ENCODE data around the gene LSM2.

Gene LSM2

GRCh38 chr6:31768363-31769257 is 38.2 kb downstream of the LSM2 start:
- no peak for TF ChIP-seq CTCF (IDR thresholded peaks at IDR 0.05; ENCODE audit: low read depth, low read length)

GRCh38 chr6:31767096-31767645 is 39.6 kb downstream of the LSM2 start:
- Histone ChIP-seq H3K36me3 (no peaks in the 10 kb centered on the region), H3K27me3 (ENCODE audit: insufficient read depth, low read depth, severe bottlenecking) (no peaks in the 10 kb centered on the region), H3K4me3 (ENCODE audit: low read depth, low read length) (no peak overlapping the region), H3K9me3 (ENCODE audit: severe bottlenecking) (peaks cover 2% of the 10 kb centered on the region), H3K27ac (no peak overlapping the region)
- DNase-seq, result no peak
- no peak for TF ChIP-seq CTCF (IDR thresholded peaks at IDR 0.05; ENCODE audit: low read depth, low read length)

More at GRCh38 chr6:31768363-31769257, 38.2 kb downstream of the LSM2 start:
- no peaks in the 10 kb centered on the region for H3K27me3 ChIP-seq (ENCODE audit: insufficient read depth, low read depth, severe bottlenecking)
- no peaks in the 10 kb centered on the region for H3K36me3 ChIP-seq
- H3K4me3 ChIP-seq (ENCODE audit: low read depth, low read length), result no peak overlapping the region
- H3K27ac ChIP-seq, result no peak overlapping the region
- H3K9me3 ChIP-seq (ENCODE audit: severe bottlenecking), result no peaks in the 10 kb centered on the region
- no peak for DNase-seq

DNA sequence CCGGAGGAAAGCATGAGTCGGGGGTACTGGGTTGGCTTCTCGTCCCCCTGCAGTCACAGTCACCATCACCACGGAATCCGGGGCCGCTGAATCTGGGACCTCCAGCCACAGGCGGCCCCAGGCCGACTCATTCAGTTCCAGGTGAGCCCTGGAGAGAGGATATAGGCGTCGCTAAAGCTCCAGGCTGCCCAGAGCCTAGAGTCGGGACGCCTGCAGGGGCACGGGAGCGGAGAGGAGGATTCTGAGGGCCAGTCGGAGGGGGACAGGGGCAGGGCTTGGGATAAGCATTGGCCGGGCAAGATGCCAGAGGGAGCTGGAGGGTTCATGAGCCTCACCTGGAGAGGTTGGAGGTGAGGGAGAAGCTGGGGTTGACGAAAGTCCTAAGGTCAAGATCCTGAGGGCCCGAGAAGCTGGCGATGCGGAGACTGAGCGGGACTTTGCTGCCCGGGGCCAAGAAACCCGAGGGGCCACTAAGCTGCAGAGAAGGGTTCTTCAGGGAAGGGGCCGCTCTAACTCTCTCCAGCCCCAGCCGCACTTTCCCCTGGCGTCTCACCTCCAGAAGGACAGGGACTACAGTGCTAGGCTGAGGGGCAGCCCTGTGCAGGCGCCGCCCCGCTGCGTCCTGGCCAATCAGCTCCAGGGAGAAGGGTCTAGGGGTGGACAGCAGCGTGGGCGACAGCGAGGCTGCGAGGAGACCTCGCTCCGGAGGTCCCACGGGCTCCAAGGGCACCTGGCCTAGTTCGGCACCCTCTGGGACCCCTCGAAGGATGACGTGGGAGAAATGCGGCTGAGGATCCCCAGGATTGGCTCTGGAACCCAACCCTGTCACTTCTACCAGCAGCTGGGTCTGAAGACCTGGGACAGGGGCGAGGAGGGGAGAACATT is 40.6 kb downstream of the LSM2 start:
- Histone ChIP-seq H3K36me3 (no peaks in the 10 kb centered on the region), H3K4me3 (ENCODE audit: low read depth, low read length) (no peak overlapping the region), H3K27ac (no peak overlapping the region), H3K9me3 (ENCODE audit: severe bottlenecking) (peaks cover 2% of the 10 kb centered on the region), H3K27me3 (ENCODE audit: insufficient read depth, low read depth, severe bottlenecking) (no peaks in the 10 kb centered on the region)
- no peak for DNase-seq
- no peak for TF ChIP-seq CTCF (IDR thresholded peaks at IDR 0.05; ENCODE audit: low read depth, low read length)

- no peaks in the 10 kb centered on the region for H3K36me3 ChIP-seq
Observed at GRCh38 chr6:31765559-31765909, 41.2 kb downstream of the LSM2 start.

DNA sequence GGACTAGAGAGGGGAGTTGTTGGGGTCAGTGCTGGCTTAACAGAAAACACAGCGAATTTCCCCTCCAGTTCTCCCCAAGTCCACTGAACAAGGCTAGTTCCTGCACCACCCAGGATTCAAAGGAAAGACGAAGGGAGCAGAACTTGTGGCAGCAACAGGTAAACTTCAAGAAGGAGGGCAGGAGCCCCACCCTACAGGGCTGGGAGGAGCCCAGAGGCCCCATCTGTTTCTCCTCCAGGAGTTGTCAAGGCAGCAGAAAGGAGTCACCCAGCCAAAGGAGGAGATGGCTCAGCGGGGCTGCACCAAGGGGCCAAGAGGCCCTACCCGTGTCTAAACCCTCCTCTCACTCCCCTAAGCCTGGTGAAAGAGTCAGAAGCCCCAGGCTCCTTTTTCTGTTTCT is 42.6 kb downstream of the LSM2 start:
- H3K27ac ChIP-seq, result no peak overlapping the region

More at GRCh38 chr6:31765559-31765909, 41.2 kb downstream of the LSM2 start:
- H3K9me3 ChIP-seq (ENCODE audit: severe bottlenecking), result peaks cover 2% of the 10 kb centered on the region
- DNase-seq, result no peak
- H3K4me3 ChIP-seq (ENCODE audit: low read depth, low read length), result no peak overlapping the region
- no peak for TF ChIP-seq CTCF (IDR thresholded peaks at IDR 0.05; ENCODE audit: low read depth, low read length)
- H3K27me3 ChIP-seq (ENCODE audit: insufficient read depth, low read depth, severe bottlenecking), result no peaks in the 10 kb centered on the region
- H3K27ac ChIP-seq, result no peak overlapping the region

More for the DNA sequence above, 42.6 kb downstream of the LSM2 start:
- no peak for TF ChIP-seq CTCF (IDR thresholded peaks at IDR 0.05; ENCODE audit: low read depth, low read length)
- no peak for DNase-seq
- H3K27me3 ChIP-seq (ENCODE audit: insufficient read depth, low read depth, severe bottlenecking), result no peaks in the 10 kb centered on the region
- H3K4me3 ChIP-seq (ENCODE audit: low read depth, low read length), result no peak overlapping the region
- no peaks in the 10 kb centered on the region for H3K36me3 ChIP-seq
- H3K9me3 ChIP-seq (ENCODE audit: severe bottlenecking), result peaks cover 2% of the 10 kb centered on the region

Measured in WERI-Rb-1 (cell line).